Subcutaneous abdominal adipose tissue (tissue), 5 donors: ENCODE measurements around the gene CREBL2.

Experiments used
- H3K27ac ChIP-seq: one replicate; pipeline ENCODE4 v1.7.0; 2013; ENCODE audit warnings: low read depth, mild to moderate bottlenecking, inconsistent platforms, low read length, moderate library complexity
- H3K27me3 ChIP-seq, 5 donors: one replicate each; pipeline ENCODE4 v1.7.0; 2013; ENCODE audit warnings: low read length in 5 of 5, inconsistent platforms in 1 of 5; ENCODE audit not compliant: control insufficient read depth in 5 of 5, insufficient read depth in 4 of 5
- H3K36me3 ChIP-seq, 5 donors: one replicate each; pipeline ENCODE4 v1.7.0; 2013; ENCODE audit warnings: low read length in 5 of 5; ENCODE audit not compliant: control insufficient read depth in 5 of 5, insufficient read depth in 5 of 5
- H3K4me1 ChIP-seq, 5 donors: one replicate each; pipeline ENCODE4 v1.7.0; 2013; ENCODE audit warnings: low read length in 5 of 5, mild to moderate bottlenecking in 3 of 5, moderate library complexity in 1 of 5; ENCODE audit not compliant: control insufficient read depth in 5 of 5, insufficient read depth in 5 of 5
- H3K4me3 ChIP-seq, 5 donors: one replicate each; pipeline ENCODE4 v1.7.0; 2013; ENCODE audit warnings: low read length in 5 of 5, low read depth in 1 of 5
- H3K9ac ChIP-seq, 5 donors: one replicate each; pipeline ENCODE4 v1.7.0; 2013; ENCODE audit warnings: low read length in 5 of 5, mild to moderate bottlenecking in 4 of 5, moderate library complexity in 3 of 5
- H3K9me3 ChIP-seq, 5 donors: one replicate each; pipeline ENCODE4 v1.7.0; 2013; ENCODE audit warnings: low read length in 5 of 5; ENCODE audit not compliant: control insufficient read depth in 5 of 5
- donor health status: healthy.
- donor health status: healthy.
- donor health status: healthy.
- donor health status: healthy.
- donor health status: healthy.

The CREBL2 gene

DNA sequence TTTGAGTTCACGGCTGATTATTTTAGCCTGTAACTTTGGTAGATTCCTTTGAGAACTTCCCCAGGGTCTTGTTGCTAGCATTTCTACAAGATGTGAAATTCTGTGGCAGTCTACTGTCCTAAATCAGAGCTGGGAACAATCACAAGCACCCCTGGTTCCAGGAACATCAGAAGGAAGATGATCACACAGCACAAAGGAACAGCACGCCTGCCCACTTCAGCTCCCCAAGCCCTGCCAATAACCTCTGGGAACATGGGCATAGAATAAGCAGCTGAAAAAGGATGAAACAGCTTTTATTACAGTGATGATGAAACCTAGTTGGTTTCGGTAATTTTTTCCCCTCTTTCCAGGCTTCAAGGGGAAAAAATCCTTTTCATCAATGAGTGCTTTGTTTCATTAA lies 72.0 kb downstream of the CREBL2 start:
- no peak overlapping the region for H3K27ac ChIP-seq
- H3K27me3 ChIP-seq, result no peaks in the 10 kb centered on the region
- H3K36me3 ChIP-seq, result no peaks in the 10 kb centered on the region
- H3K9ac ChIP-seq, result no peak overlapping the region
- H3K4me3 ChIP-seq, result no peak overlapping the region
- peaks cover 0 to 27% (median 21%) of the 10 kb centered on the region in 5 donors for H3K4me1 ChIP-seq
- H3K9me3 ChIP-seq, result no peaks in the 10 kb centered on the region

GRCh38 chr12:12684375-12685106 lies 72.9 kb downstream of the CREBL2 start:
- Histone ChIP-seq H3K9ac (no peak overlapping the region), H3K27me3 (no peaks in the 10 kb centered on the region), H3K4me1 (peaks cover 0 to 27% (median 21%) of the 10 kb centered on the region in 5 donors), H3K9me3 (no peaks in the 10 kb centered on the region), H3K36me3 (no peaks in the 10 kb centered on the region), H3K27ac (no peak overlapping the region), H3K4me3 (peak overlapping the region in 2 of 5 donors; percentile 23 to 37)

GRCh38 chr12:12685305-12685704 lies 73.6 kb downstream of the CREBL2 start:
- Histone ChIP-seq H3K9me3 (no peaks in the 10 kb centered on the region), H3K4me1 (peaks cover 0 to 27% (median 21%) of the 10 kb centered on the region in 5 donors), H3K27ac (no peak overlapping the region), H3K27me3 (no peaks in the 10 kb centered on the region), H3K36me3 (no peaks in the 10 kb centered on the region), H3K9ac (no peak overlapping the region), H3K4me3 (no peak overlapping the region)

- Histone ChIP-seq H3K36me3 (no peaks in the 10 kb centered on the region), H3K27me3 (no peaks in the 10 kb centered on the region), H3K27ac (no peak overlapping the region), H3K4me3 (no peak overlapping the region), H3K9me3 (no peaks in the 10 kb centered on the region), H3K9ac (no peak overlapping the region), H3K4me1 (peaks cover 0 to 27% (median 21%) of the 10 kb centered on the region in 5 donors)
Measured at GRCh38 chr12:12686472-12686871, 74.8 kb downstream of the CREBL2 start.

DNA sequence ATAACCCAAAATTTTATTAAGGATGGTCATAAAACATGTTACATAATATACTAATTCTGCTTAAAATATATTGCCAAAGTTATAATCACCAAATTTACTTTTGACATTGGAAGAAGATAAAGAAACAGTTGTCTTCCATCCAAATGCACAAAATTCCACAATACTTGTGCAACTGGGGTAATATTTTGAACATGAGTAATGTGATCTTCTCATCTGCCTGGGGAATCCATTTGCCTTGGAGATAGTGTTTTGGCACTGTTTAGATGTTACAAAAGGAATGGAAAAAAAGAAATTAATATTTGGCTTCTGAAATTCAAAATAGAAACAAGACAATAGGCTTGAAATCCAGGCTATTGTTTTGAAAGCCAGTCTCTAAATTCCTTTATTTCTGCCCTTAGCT lies 75.2 kb downstream of the CREBL2 start:
- Histone ChIP-seq H3K27ac (no peak overlapping the region), H3K9me3 (no peaks in the 10 kb centered on the region), H3K4me3 (no peak overlapping the region), H3K27me3 (no peaks in the 10 kb centered on the region), H3K4me1 (peaks cover 0 to 27% (median 21%) of the 10 kb centered on the region in 5 donors), H3K36me3 (no peaks in the 10 kb centered on the region), H3K9ac (no peak overlapping the region)

DNA sequence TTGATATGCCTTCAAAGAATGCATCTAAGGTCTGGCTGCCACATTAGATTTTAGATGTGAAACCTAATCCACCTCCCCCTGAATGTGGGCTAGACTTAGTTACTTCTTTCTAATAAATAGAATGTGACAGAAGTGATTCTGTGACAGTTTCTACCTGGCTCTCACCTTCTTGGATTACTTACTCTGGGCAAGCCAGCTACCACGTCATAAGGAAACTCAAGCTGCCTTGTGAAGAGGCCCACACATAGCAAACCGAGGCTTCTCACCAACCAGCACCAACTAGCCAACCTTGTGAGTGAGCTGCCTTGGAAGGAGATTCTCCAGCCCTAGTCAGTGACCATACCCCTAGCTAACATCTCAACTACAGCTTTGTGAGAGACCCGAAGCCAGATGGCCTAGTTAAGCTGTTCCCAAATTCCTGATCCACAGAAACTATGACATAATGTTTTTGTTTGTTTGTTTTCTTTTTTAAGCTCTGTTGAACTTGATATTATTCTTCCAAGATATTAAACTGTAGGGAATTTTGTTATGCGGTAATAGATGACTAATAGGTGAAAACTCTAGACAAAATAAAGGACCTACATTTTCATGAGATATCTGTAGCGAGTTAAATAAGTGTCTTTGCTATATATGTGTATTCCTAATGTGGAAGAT lies 78.1 kb downstream of the CREBL2 start:
- Histone ChIP-seq H3K27ac (no peak overlapping the region), H3K27me3 (no peaks in the 10 kb centered on the region), H3K9me3 (no peaks in the 10 kb centered on the region), H3K4me1 (peaks cover 0 to 15% (median 11%) of the 10 kb centered on the region in 5 donors), H3K36me3 (no peaks in the 10 kb centered on the region), H3K4me3 (no peak overlapping the region), H3K9ac (no peak overlapping the region)

DNA sequence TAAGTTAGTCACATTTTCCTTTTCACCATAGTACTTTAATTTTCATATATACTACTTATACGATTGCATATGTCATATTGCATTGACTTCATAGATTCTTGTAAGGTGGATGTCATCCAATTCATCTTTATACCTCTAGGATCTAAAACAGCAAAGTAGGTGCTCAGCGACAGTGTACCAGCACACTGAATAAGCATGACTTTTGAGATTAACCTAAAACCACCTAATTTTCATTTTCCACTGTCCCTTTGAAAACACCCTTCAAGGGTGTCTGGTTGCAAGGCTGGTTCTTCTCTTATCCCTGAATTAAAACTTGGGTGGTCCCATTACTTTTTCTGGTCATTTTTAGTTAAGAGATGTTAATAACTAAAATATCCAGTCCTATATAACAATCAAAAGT lies 79.9 kb downstream of the CREBL2 start:
- no peak overlapping the region for H3K4me3 ChIP-seq
- H3K27ac ChIP-seq, result no peak overlapping the region
- H3K36me3 ChIP-seq, result no peaks in the 10 kb centered on the region
- H3K27me3 ChIP-seq, result no peaks in the 10 kb centered on the region
- no peaks in the 10 kb centered on the region for H3K9me3 ChIP-seq
- H3K9ac ChIP-seq, result no peak overlapping the region
- peaks cover 0 to 15% (median 12%) of the 10 kb centered on the region in 5 donors for H3K4me1 ChIP-seq

DNA sequence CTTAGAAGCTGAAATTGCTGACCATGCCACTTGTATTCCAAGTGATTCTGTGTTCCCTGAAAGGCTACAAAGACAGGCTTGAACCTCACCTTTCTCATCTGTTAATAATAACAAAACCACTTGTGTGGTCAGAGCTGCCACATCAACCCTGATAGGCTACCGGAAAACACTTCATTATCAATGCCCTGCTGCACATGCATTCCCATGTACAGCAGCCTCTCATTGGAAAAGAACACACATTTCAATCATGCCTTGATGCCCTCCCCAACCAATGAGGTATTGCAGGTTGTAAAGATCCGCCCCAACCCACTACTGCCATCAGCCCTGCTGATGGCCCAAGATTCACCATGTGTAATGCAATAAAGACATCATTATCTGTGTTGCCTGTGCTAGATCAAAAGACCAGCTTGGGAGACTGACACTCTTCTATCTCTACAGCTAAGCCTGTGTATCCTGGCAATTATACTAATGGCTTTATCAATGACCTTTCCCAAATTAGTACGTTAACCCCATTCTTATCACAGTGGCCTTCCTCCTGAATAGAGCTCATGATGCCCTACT lies 81.5 kb downstream of the CREBL2 start:
- Histone ChIP-seq H3K9ac (no peak overlapping the region), H3K27ac (no peak overlapping the region), H3K4me1 (peaks cover 0 to 17% (median 10%) of the 10 kb centered on the region in 5 donors), H3K9me3 (no peaks in the 10 kb centered on the region), H3K27me3 (no peaks in the 10 kb centered on the region), H3K36me3 (no peaks in the 10 kb centered on the region), H3K4me3 (no peak overlapping the region)
